Immature natural killer cell (primary cell): Measurements from ENCODE around the gene TFF2. TPM values are rescaled to one million over a fixed set of nuclear protein-coding genes. Genes with fewer than 3 reads are reported as not detected.

Source experiments
- DNase-seq, 3 donors: peaks; one replicate each; pipeline ENCODE4 v3.0.0; 2022; ENCODE audit warnings: mixed read lengths in 1 of 3
- H3K27ac Mint-ChIP-seq, 6 donors: one replicate each; pipeline ENCODE4 v1.8.0; 2020; ENCODE audit warnings: mixed read lengths in 6 of 6, mild to moderate bottlenecking in 5 of 6, inconsistent platforms in 4 of 6, moderate library complexity in 3 of 6
- H3K27me3 Mint-ChIP-seq, 3 donors: one replicate each; pipeline ENCODE4 v1.8.0; 2020 to 2021; ENCODE audit warnings: low read depth in 3 of 3, mild to moderate bottlenecking in 3 of 3, mixed read lengths in 3 of 3, moderate library complexity in 3 of 3, inconsistent platforms in 1 of 3
- H3K36me3 Mint-ChIP-seq, 3 donors: one replicate each; pipeline ENCODE4 v1.8.0; 2020; ENCODE audit warnings: mixed read lengths in 3 of 3, inconsistent platforms in 2 of 3, mild to moderate bottlenecking in 2 of 3
- H3K4me1 Mint-ChIP-seq, 2 donors: one replicate each; pipeline ENCODE4 v1.8.0; 2020; ENCODE audit warnings: inconsistent platforms in 2 of 2, mild to moderate bottlenecking in 2 of 2, mixed read lengths in 2 of 2, moderate library complexity in 1 of 2
- H3K4me3 Mint-ChIP-seq, 5 donors: one replicate each; pipeline ENCODE4 v1.8.0; 2020; ENCODE audit warnings: mild to moderate bottlenecking in 5 of 5, mixed read lengths in 5 of 5, inconsistent platforms in 3 of 5, moderate library complexity in 3 of 5
- H3K9me3 Mint-ChIP-seq, 6 donors: one replicate each; pipeline ENCODE4 v1.8.0; 2020; ENCODE audit warnings: mild to moderate bottlenecking in 6 of 6, mixed read lengths in 6 of 6, inconsistent platforms in 4 of 6, moderate library complexity in 3 of 6
- polyA plus RNA-seq, 3 donors: library from polyadenylated mRNA; unstranded; fragments of 300-500 nt; fragmentation: Illumina TruSeq; gene quantifications; one replicate each; pipeline ENCODE4 v1.2.3, GENCODE V29; 2021

Gene TFF2
- polyA plus RNA-seq, 3 donors from 2014 or later: not detected

GRCh38 chr21:42367367-42368165 is 16.8 kb upstream of the TFF2 start:
- Mint-ChIP-seq H3K27ac (no peak overlapping the region), H3K9me3 (no peaks in the 10 kb centered on the region), H3K4me1 (no peaks in the 10 kb centered on the region), H3K27me3 (peaks cover 1 to 18% (median 11%) of the 10 kb centered on the region in 3 donors), H3K4me3 (no peak overlapping the region), H3K36me3 (peaks cover 0 to 4% (median 0%) of the 10 kb centered on the region in 3 donors)
- DNase-seq: no peak

- Mint-ChIP-seq H3K4me3 (no peak within 1 kb of the TSS), H3K27me3 (peaks cover 1 to 15% (median 11%) of the 10 kb centered on the region in 3 donors), H3K4me1 (no peaks in the 10 kb centered on the region), H3K27ac (no peak within 1 kb of the TSS), H3K9me3 (no peaks in the 10 kb centered on the region), H3K36me3 (peaks cover 0 to 4% (median 0%) of the 10 kb centered on the region in 3 donors)
- no peak for DNase-seq
Measured at GRCh38 chr21:42366292-42367010, 15.7 kb upstream of the TFF2 start, which contains the start of gene TFF1. TSS of gene TFF1 (minus strand) at chr21:42366535. CDS start at chr21:42366495, 40 bp downstream.

- no peak overlapping the region for H3K27ac Mint-ChIP-seq
- H3K27me3 Mint-ChIP-seq: peaks cover 1 to 17% (median 10%) of the 10 kb centered on the region in 3 donors
- no peaks in the 10 kb centered on the region for H3K4me1 Mint-ChIP-seq
- no peak for DNase-seq
- peaks cover 0 to 2% (median 0%) of the 10 kb centered on the region in 6 donors for H3K9me3 Mint-ChIP-seq
- peaks cover 0 to 2% (median 0%) of the 10 kb centered on the region in 3 donors for H3K36me3 Mint-ChIP-seq
- H3K4me3 Mint-ChIP-seq: no peak overlapping the region
Measured at GRCh38 chr21:42365770-42366169, 15.0 kb upstream of the TFF2 start.

GRCh38 chr21:42364304-42364865 is 13.6 kb upstream of the TFF2 start:
- H3K4me3 Mint-ChIP-seq: no peak overlapping the region
- H3K36me3 Mint-ChIP-seq: no peaks in the 10 kb centered on the region
- DNase-seq: no peak
- no peak overlapping the region for H3K27ac Mint-ChIP-seq
- peaks cover 0 to 2% (median 0%) of the 10 kb centered on the region in 6 donors for H3K9me3 Mint-ChIP-seq
- peaks cover 2 to 11% of the 10 kb centered on the region in 2 donors for H3K4me1 Mint-ChIP-seq
- H3K27me3 Mint-ChIP-seq: peaks cover 0 to 17% (median 10%) of the 10 kb centered on the region in 3 donors

DNA sequence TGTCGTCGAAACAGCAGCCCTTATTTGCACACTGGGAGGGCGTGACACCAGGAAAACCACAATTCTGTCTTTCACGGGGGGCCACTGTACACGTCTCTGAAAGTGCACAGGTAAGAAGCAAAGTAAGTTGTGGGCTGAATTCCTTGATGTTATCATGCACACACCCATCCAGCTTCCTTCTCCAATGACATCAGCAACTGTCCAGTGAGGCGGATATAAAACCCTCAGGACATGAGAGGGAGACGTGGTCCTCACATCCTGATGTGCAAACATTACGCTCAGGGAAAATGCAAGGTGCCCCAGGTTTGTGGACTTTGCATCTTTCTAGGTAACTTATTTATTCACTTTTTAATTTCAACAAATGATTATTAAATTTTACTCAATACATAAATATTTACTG is 12.5 kb upstream of the TFF2 start:
- Mint-ChIP-seq H3K9me3 (peaks cover 0 to 2% (median 0%) of the 10 kb centered on the region in 6 donors), H3K27ac (no peak overlapping the region), H3K4me3 (no peak overlapping the region), H3K4me1 (peaks cover 2 to 11% of the 10 kb centered on the region in 2 donors), H3K36me3 (no peaks in the 10 kb centered on the region), H3K27me3 (peaks cover 0 to 22% (median 8%) of the 10 kb centered on the region in 3 donors)
- DNase-seq: no peak

GRCh38 chr21:42362700-42363099 is 11.9 kb upstream of the TFF2 start:
- Mint-ChIP-seq H3K9me3 (peaks cover 0 to 2% (median 0%) of the 10 kb centered on the region in 6 donors), H3K27ac (no peak overlapping the region), H3K27me3 (peaks cover 0 to 22% (median 8%) of the 10 kb centered on the region in 3 donors), H3K4me3 (no peak overlapping the region), H3K4me1 (peaks cover 2 to 11% of the 10 kb centered on the region in 2 donors), H3K36me3 (no peaks in the 10 kb centered on the region)
- DNase-seq: no peak

DNA sequence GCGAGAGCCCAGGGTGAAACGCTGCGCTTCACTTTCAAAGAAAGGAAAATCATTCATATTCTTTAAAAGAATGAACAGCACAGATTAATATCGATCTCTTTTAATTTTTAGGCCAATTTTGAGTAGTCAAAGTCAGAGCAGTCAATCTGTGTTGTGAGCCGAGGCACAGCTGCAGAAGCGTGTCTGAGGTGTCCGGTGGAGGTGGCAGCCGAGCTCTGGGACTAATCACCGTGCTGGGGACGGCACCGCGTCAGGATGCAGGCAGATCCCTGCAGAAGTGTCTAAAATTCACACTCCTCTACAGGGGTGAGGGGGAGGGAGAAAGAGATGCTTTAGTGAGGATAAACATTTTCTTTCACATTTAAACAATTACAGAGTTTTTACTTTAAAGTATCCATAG is 11.4 kb upstream of the TFF2 start:
- Mint-ChIP-seq H3K27me3 (peaks cover 0 to 22% (median 6%) of the 10 kb centered on the region in 3 donors), H3K27ac (no peak overlapping the region), H3K4me1 (peaks cover 2 to 11% of the 10 kb centered on the region in 2 donors), H3K36me3 (no peaks in the 10 kb centered on the region), H3K4me3 (no peak overlapping the region), H3K9me3 (peaks cover 0 to 2% (median 0%) of the 10 kb centered on the region in 6 donors)
- DNase-seq: no peak

- H3K4me1 Mint-ChIP-seq: peaks cover 2 to 11% of the 10 kb centered on the region in 2 donors
- H3K9me3 Mint-ChIP-seq: peaks cover 0 to 2% (median 0%) of the 10 kb centered on the region in 6 donors
- no peak overlapping the region for H3K27ac Mint-ChIP-seq
Measured at GRCh38 chr21:42361286-42361685, 10.5 kb upstream of the TFF2 start.

DNA sequence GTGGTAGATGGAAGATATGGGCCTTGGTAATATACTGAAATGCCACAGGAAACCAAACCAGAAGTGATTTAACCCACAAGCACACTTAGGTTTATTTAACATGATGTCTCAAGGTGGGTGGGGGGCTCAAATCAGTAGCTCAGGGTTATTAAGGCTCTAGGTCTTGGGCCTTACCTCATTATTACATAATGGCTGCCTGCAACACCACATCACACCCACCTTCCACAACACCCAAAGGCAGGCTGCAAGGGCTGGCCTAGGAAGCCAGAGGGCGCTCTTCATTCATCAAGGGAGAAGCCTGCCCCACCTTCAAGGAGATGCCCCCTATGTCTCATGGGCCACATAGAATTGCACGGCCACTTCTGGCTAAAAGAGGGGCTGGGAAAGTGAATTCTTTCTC is 9.5 kb upstream of the TFF2 start:
- Mint-ChIP-seq H3K9me3 (peaks cover 0 to 6% (median 4%) of the 10 kb centered on the region in 6 donors), H3K36me3 (peaks cover 0 to 4% (median 0%) of the 10 kb centered on the region in 3 donors), H3K4me1 (peaks cover 2 to 11% of the 10 kb centered on the region in 2 donors), H3K4me3 (no peak overlapping the region), H3K27ac (no peak overlapping the region), H3K27me3 (peaks cover 0 to 23% (median 6%) of the 10 kb centered on the region in 3 donors)
- peak in 1 of 3 donors; percentile 9 for DNase-seq

More at GRCh38 chr21:42361286-42361685, 10.5 kb upstream of the TFF2 start:
- Mint-ChIP-seq H3K27me3 (peaks cover 0 to 22% (median 6%) of the 10 kb centered on the region in 3 donors), H3K36me3 (no peaks in the 10 kb centered on the region), H3K4me3 (no peak overlapping the region)
- no peak for DNase-seq

GRCh38 chr21:42358937-42359336 is 8.1 kb upstream of the TFF2 start:
- DNase-seq: no peak
- peaks cover 2 to 16% (median 12%) of the 10 kb centered on the region in 6 donors for H3K9me3 Mint-ChIP-seq
- H3K4me1 Mint-ChIP-seq: peaks cover 2 to 11% of the 10 kb centered on the region in 2 donors
- peaks cover 0 to 24% (median 9%) of the 10 kb centered on the region in 3 donors for H3K27me3 Mint-ChIP-seq
- no peak overlapping the region for H3K27ac Mint-ChIP-seq
- H3K4me3 Mint-ChIP-seq: no peak overlapping the region
- H3K36me3 Mint-ChIP-seq: peaks cover 4 to 12% (median 9%) of the 10 kb centered on the region in 3 donors

GRCh38 chr21:42358261-42358660 is 7.5 kb upstream of the TFF2 start:
- Mint-ChIP-seq H3K27ac (no peak overlapping the region), H3K9me3 (peaks cover 3 to 16% (median 13%) of the 10 kb centered on the region in 6 donors), H3K4me3 (no peak overlapping the region), H3K36me3 (peaks cover 4 to 14% (median 12%) of the 10 kb centered on the region in 3 donors), H3K27me3 (peaks cover 0 to 21% (median 5%) of the 10 kb centered on the region in 3 donors), H3K4me1 (peaks cover 2 to 11% of the 10 kb centered on the region in 2 donors)
- DNase-seq: no peak

DNA sequence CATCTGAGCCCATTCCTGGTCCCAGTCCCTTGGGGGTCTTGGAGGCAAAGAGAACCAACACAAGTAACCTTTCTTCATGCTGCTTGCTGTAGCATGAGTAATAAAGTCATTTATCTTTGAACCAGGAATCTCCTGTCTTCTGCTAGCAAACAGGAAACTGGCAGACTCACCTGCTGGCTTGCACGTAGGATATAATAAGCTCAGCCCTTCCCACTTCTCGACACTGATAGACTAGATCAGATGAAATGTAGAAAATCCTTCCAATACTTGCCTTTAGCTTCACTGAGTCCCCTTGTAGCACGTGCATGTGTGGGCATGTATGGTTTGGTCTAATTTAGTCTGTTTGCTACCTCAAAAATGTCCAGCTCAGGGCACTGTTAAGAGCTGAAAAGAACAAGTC is 6.5 kb upstream of the TFF2 start:
- H3K27me3 Mint-ChIP-seq: peaks cover 0 to 16% (median 5%) of the 10 kb centered on the region in 3 donors
- peaks cover 4 to 16% (median 13%) of the 10 kb centered on the region in 6 donors for H3K9me3 Mint-ChIP-seq
- peaks cover 2 to 11% of the 10 kb centered on the region in 2 donors for H3K4me1 Mint-ChIP-seq
- H3K4me3 Mint-ChIP-seq: no peak overlapping the region
- H3K36me3 Mint-ChIP-seq: peaks cover 4 to 18% (median 12%) of the 10 kb centered on the region in 3 donors
- no peak overlapping the region for H3K27ac Mint-ChIP-seq
- DNase-seq: no peak

DNA sequence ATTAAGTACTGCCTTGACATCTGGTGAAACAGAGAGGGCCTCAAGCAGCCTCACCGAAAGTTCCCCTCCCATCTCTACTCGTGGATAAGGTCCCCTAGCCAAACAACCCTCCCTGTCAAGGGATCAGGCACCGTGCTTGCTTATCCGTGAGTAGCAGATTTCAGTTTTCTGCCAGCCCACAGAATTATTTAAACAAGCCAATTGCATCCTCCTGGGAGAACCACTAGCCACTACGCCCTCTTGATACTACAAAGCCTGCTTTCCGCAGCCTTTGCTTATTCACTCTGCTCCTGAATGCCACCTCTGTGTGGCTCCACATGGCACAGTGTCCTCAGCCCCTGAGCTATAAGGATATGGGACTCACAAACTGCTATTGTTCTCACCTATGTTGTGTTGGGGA is 5.9 kb upstream of the TFF2 start:
- H3K4me1 Mint-ChIP-seq: peaks cover 2 to 11% of the 10 kb centered on the region in 2 donors
- H3K36me3 Mint-ChIP-seq: peaks cover 4 to 18% (median 12%) of the 10 kb centered on the region in 3 donors
- H3K27me3 Mint-ChIP-seq: peaks cover 2 to 14% (median 5%) of the 10 kb centered on the region in 3 donors
- H3K27ac Mint-ChIP-seq: no peak overlapping the region
- no peak for DNase-seq
- no peak overlapping the region for H3K4me3 Mint-ChIP-seq
- H3K9me3 Mint-ChIP-seq: peaks cover 4 to 16% (median 13%) of the 10 kb centered on the region in 6 donors
